Loucy (cell line): Measurements from ENCODE around the gene ADCY9.

Experiments
- H2AFZ ChIP-seq: fragments of 200-600 bp; sonication (generic); 2 replicates; pipeline ENCODE4 v1.6.0; 2016; ENCODE audit warnings: antibody characterized with exemption, mild to moderate bottlenecking, low read length, moderate library complexity
- H3F3A ChIP-seq: fragments of 200-600 bp; 2 replicates; pipeline ENCODE4 v1.6.0; 2016; ENCODE audit warnings: antibody characterized with exemption, low read depth, mild to moderate bottlenecking
- H3K27me3 ChIP-seq: fragments of 200-600 bp; sonication (generic); 2 replicates; pipeline ENCODE4 v1.6.1; 2014; ENCODE audit warnings: low read length, mild to moderate bottlenecking; ENCODE audit not compliant: insufficient read depth, poor library complexity, severe bottlenecking
- H3K36me3 ChIP-seq: fragments of 200-600 bp; sonication (generic); 2 replicates; pipeline ENCODE4 v1.6.1; 2016; ENCODE audit warnings: low read length; ENCODE audit not compliant: insufficient read depth
- H3K4me1 ChIP-seq: fragments of 200-600 bp; sonication (generic); 2 replicates; pipeline ENCODE4 v1.5.1; 2014; ENCODE audit warnings: low read length, mild to moderate bottlenecking; ENCODE audit not compliant: insufficient read depth, poor library complexity, severe bottlenecking
- H3K4me2 ChIP-seq: fragments of 200-600 bp; sonication (generic); 2 replicates; pipeline ENCODE4 v1.6.0; 2014; ENCODE audit warnings: antibody characterized with exemption, low read length, low read depth, mild to moderate bottlenecking; ENCODE audit not compliant: poor library complexity, severe bottlenecking
- H3K4me3 ChIP-seq: fragments of 200-600 bp; sonication (generic); 2 replicates; pipeline ENCODE4 v1.5.1; 2014; ENCODE audit warnings: low read length, mild to moderate bottlenecking, mixed read lengths; ENCODE audit not compliant: poor library complexity, severe bottlenecking
- H3K79me2 ChIP-seq: fragments of 200-600 bp; sonication (generic); 2 replicates; pipeline ENCODE4 v1.6.1; 2014; ENCODE audit warnings: low read length; ENCODE audit not compliant: insufficient read depth
- H3K9ac ChIP-seq: fragments of 200-600 bp; sonication (generic); 2 replicates; pipeline ENCODE4 v1.6.0; 2014; ENCODE audit warnings: mild to moderate bottlenecking, low read depth, low read length, moderate library complexity; ENCODE audit not compliant: poor library complexity, severe bottlenecking
- H3K9me2 ChIP-seq: fragments of 200-600 bp; sonication (generic); replicated peaks from 2 replicates; pipeline ENCODE4 v1.6.1; 2016; ENCODE audit warnings: low read depth, low read length, mixed read lengths
- H3K9me3 ChIP-seq: fragments of 200-600 bp; sonication (generic); 2 replicates; pipeline ENCODE4 v1.6.1; 2014; ENCODE audit warnings: mild to moderate bottlenecking, antibody characterized with exemption, low read length, low read depth; ENCODE audit not compliant: insufficient read depth
- H4K20me1 ChIP-seq: fragments of 200-600 bp; sonication (generic); 2 replicates; pipeline ENCODE4 v1.6.0; 2014; ENCODE audit warnings: antibody characterized with exemption, low read length, mild to moderate bottlenecking; ENCODE audit not compliant: insufficient read depth, poor library complexity, severe bottlenecking
- CTCF ChIP-seq: fragments of 200-600 bp; sonication (generic); conservative IDR thresholded peaks from 2 replicates; pipeline ENCODE4 v1.5.1; 2014; ENCODE audit warnings: mild to moderate bottlenecking, antibody characterized with exemption, low read length
- EZH2phosphoT487 ChIP-seq: fragments of 200-600 bp; IDR thresholded peaks from 2 replicates; pipeline ENCODE4 v1.6.1; 2018; ENCODE audit warnings: antibody characterized with exemption, mild to moderate bottlenecking, moderate library complexity, borderline replicate concordance

ADCY9 gene

GRCh38 chr16:3922241-3922640 lies 194.0 kb downstream of the ADCY9 start:
- Histone ChIP-seq H2AFZ (no peak overlapping the region), H3K4me1 (no peaks in the 10 kb centered on the region), H3K9ac (no peak overlapping the region), H3K4me2 (no peak overlapping the region), H3K4me3 (no peak overlapping the region), H3K27me3 (no peaks in the 10 kb centered on the region), H4K20me1 (no peaks in the 10 kb centered on the region), H3K36me3 (no peaks in the 10 kb centered on the region), H3F3A (no peaks in the 10 kb centered on the region), H3K9me3 (no peaks in the 10 kb centered on the region), H3K79me2 (no peaks in the 10 kb centered on the region), H3K9me2 (no peaks in the 10 kb centered on the region)
- TF ChIP-seq CTCF: no peak
- TF ChIP-seq EZH2phosphoT487: no peak

DNA sequence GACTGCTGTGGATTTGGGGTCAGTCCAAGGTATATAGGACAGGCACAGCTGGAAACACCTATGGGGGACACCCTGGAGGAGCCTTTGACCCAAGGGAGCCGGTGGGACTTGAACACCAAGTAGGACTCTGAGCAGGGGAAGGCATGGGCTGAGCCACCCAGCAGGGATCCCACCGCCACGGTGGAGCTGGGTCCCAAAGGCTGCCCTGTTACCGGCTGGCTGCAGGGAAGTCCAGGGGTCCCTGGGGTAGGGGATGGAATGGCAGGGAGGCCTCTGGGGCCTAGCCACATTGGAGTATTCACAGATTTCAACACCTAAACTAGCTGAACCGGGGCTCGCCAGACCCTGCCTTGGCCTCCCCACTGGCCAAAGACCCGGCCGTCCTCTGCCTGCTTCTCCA lies 196.0 kb downstream of the ADCY9 start:
- Histone ChIP-seq H3K27me3 (no peaks in the 10 kb centered on the region), H3K9me3 (no peaks in the 10 kb centered on the region), H3K4me3 (no peak overlapping the region), H2AFZ (no peak overlapping the region), H3K4me1 (no peaks in the 10 kb centered on the region), H3K9me2 (no peaks in the 10 kb centered on the region), H3K9ac (no peak overlapping the region), H3K79me2 (no peaks in the 10 kb centered on the region), H4K20me1 (no peaks in the 10 kb centered on the region), H3K4me2 (no peak overlapping the region), H3K36me3 (no peaks in the 10 kb centered on the region), H3F3A (no peaks in the 10 kb centered on the region)
- TF ChIP-seq EZH2phosphoT487: no peak
- no peak for TF ChIP-seq CTCF

GRCh38 chr16:3919413-3919812 lies 196.8 kb downstream of the ADCY9 start:
- TF ChIP-seq EZH2phosphoT487 (no peak), CTCF (no peak)
- Histone ChIP-seq H3K4me3 (no peak overlapping the region), H3K36me3 (no peaks in the 10 kb centered on the region), H3K27me3 (no peaks in the 10 kb centered on the region), H3K4me2 (no peak overlapping the region), H3K9ac (no peak overlapping the region), H3K9me3 (no peaks in the 10 kb centered on the region), H3K4me1 (no peaks in the 10 kb centered on the region), H2AFZ (no peak overlapping the region), H3K9me2 (no peaks in the 10 kb centered on the region), H3K79me2 (no peaks in the 10 kb centered on the region), H4K20me1 (no peaks in the 10 kb centered on the region), H3F3A (no peaks in the 10 kb centered on the region)
